Endothelial cell of umbilical vein (primary cell): Measurements from ENCODE around the gene CSNK1D. TPM values are rescaled to one million over a fixed set of nuclear protein-coding genes. Genes with fewer than 3 reads are reported as not detected.

Source experiments
- BruUV-seq: library from RNA; stranded (reverse); fragments of 400-500 nt; replicated peaks from 2 replicates; lab custom pipeline; 2021; lab: Mats Ljungman, UMichigan
- CTCF ChIA-PET: fragments of 300-600, 350-600 bp; sonication (Branson Sonifier 250); formaldehyde crosslinking; loops from one replicate; lab custom pipeline; 2021; ENCODE audit warnings: antibody characterized with exemption, inconsistent platforms; lab: Charles Lee
- POLR2A ChIA-PET: fragments of 300-600, 350-600 bp; sonication (Branson Sonifier 250); formaldehyde crosslinking; loops from one replicate; lab custom pipeline; 2021; ENCODE audit warnings: antibody characterized with exemption, inconsistent platforms; lab: Charles Lee
- DNase-seq: peaks from one replicate; pipeline ENCODE4 v3.0.0-alpha.2; 2011; ENCODE audit warnings: low read depth, low spot score
- FAIRE-seq: peaks from 2 replicates; lab custom pipeline; 2011; peaks lifted over from hg19 to GRCh38; lab: Jason Lieb, UNC
- H2AFZ ChIP-seq: 2 replicates; pipeline ENCODE4 v1.6.0; 2012; ENCODE audit warnings: low read depth, low read length, control low read depth, inconsistent platforms
- H3K27ac ChIP-seq: 2 replicates; pipeline ENCODE4 v1.5.1; 2011; ENCODE audit warnings: low read depth, mild to moderate bottlenecking, control low read depth, low read length, moderate library complexity; ENCODE audit not compliant: insufficient read depth
- H3K27me3 ChIP-seq, 2 experiments: 2 replicates each; pipeline versions ENCODE4 v1.6.0 to v1.6.1; 2011; ENCODE audit warnings: low read length in 2 of 2, mixed read lengths in 1 of 2; ENCODE audit not compliant: control insufficient read depth in 2 of 2, insufficient read depth in 2 of 2
- H3K36me3 ChIP-seq, 2 experiments: 2 replicates in 1 of 2; 3 replicates in 1 of 2; pipeline ENCODE4 v1.5.1; 2011; ENCODE audit warnings: low read length in 2 of 2, mild to moderate bottlenecking in 1 of 2, moderate library complexity in 1 of 2; ENCODE audit not compliant: control insufficient read depth in 2 of 2, insufficient read depth in 2 of 2; ENCODE audit errors: extremely low read depth in 1 of 2
- H3K4me1 ChIP-seq: 3 replicates; pipeline ENCODE4 v1.5.1; 2011; ENCODE audit warnings: mild to moderate bottlenecking, low read length; ENCODE audit not compliant: control insufficient read depth, insufficient read depth; ENCODE audit errors: extremely low read depth
- H3K4me2 ChIP-seq: 2 replicates; pipeline ENCODE4 v1.6.1; 2011; ENCODE audit warnings: low read length, control low read depth, mixed read lengths; ENCODE audit not compliant: insufficient read depth
- H3K4me3 ChIP-seq, 3 experiments: fragments of 200-600 bp in 1 of 3; sonication (generic), shearing (Covaris generic) in 1 of 3; replicated peaks in 1 of 3; 2 replicates each; pipeline ENCODE4 v1.5.1; 2011 to 2016; ENCODE audit warnings: control low read depth in 3 of 3, low read length in 3 of 3, mild to moderate bottlenecking in 2 of 3, inconsistent platforms in 1 of 3, low read depth in 1 of 3, moderate library complexity in 1 of 3; ENCODE audit not compliant: insufficient read depth in 1 of 3
- H3K79me2 ChIP-seq: 2 replicates; pipeline ENCODE4 v1.6.0; 2012; ENCODE audit warnings: low read length, inconsistent platforms; ENCODE audit not compliant: control insufficient read depth, insufficient read depth
- H3K9ac ChIP-seq: replicated peaks from 2 replicates; pipeline ENCODE3; 2011; ENCODE audit warnings: low read length, control low read depth; ENCODE audit not compliant: insufficient read depth; ENCODE audit errors: extremely low read depth
- H3K9me1 ChIP-seq: replicated peaks from 3 replicates; pipeline ENCODE4 v1.6.0; 2011; ENCODE audit warnings: mild to moderate bottlenecking, low read length; ENCODE audit not compliant: control insufficient read depth, insufficient read depth; ENCODE audit errors: extremely low read depth
- H3K9me3 ChIP-seq: replicated peaks from 2 replicates; pipeline ENCODE4 v1.5.1; 2012; ENCODE audit warnings: low read length, inconsistent platforms; ENCODE audit not compliant: control insufficient read depth, insufficient read depth
- H4K20me1 ChIP-seq: replicated peaks from 2 replicates; pipeline ENCODE3; 2011; ENCODE audit warnings: mild to moderate bottlenecking, low read length; ENCODE audit not compliant: control insufficient read depth, insufficient read depth; ENCODE audit errors: extremely low read depth
- EZH2 ChIP-seq: IDR thresholded peaks from 2 replicates; pipeline ENCODE4 v1.6.1; 2012; ENCODE audit warnings: borderline replicate concordance, low read depth, mild to moderate bottlenecking, moderate library complexity, low read length, inconsistent platforms; ENCODE audit not compliant: severe bottlenecking
- FOS ChIP-seq: IDR thresholded peaks from 2 replicates; pipeline ENCODE4 v1.6.1; 2011; ENCODE audit warnings: mild to moderate bottlenecking, low read length, moderate library complexity, borderline replicate concordance; ENCODE audit not compliant: insufficient read depth
- GATA2 ChIP-seq: IDR thresholded peaks from 2 replicates; pipeline ENCODE4 v1.7.0; 2011; ENCODE audit warnings: low read depth, mild to moderate bottlenecking, moderate library complexity, mixed read lengths, low read length; ENCODE audit not compliant: insufficient read length, insufficient read depth
- JUN ChIP-seq: IDR thresholded peaks from 2 replicates; pipeline ENCODE4 v1.6.1; 2011; ENCODE audit warnings: borderline replicate concordance, low read depth; ENCODE audit not compliant: insufficient read length, insufficient read depth
- MAX ChIP-seq: IDR thresholded peaks from 2 replicates; pipeline ENCODE4 v1.6.1; 2011; ENCODE audit not compliant: insufficient read depth, insufficient read length
- MYC ChIP-seq: IDR thresholded peaks from one replicate; pipeline ENCODE4 v1.6.1; 2011; ENCODE audit warnings: mild to moderate bottlenecking, low read depth, low read length
- POLR2A ChIP-seq: IDR thresholded peaks from 2 replicates; pipeline ENCODE4 v1.6.1; 2012; ENCODE audit warnings: low read depth, mild to moderate bottlenecking, control low read depth, low read length
- POLR2AphosphoS5 ChIP-seq: IDR thresholded peaks from 2 replicates; pipeline ENCODE4 v1.6.1; 2012; ENCODE audit warnings: low read depth, mild to moderate bottlenecking, control low read depth, low read length, moderate library complexity; ENCODE audit not compliant: insufficient read depth
- dilution Hi-C: fragments of 300-500 bp; cut with MboI; formaldehyde crosslinking; loops from one replicate; pipeline ENCODE4 v1.15.0; 2019; ENCODE audit warnings: low sequenced_read_pairs; ENCODE audit not compliant: extremely low pct_ligation_motif_present
- intact Hi-C: fragments of 100-400 bp; cut with micrococcal nuclease; formaldehyde crosslinking; loops from one replicate; pipeline ENCODE4 v1.10.0; 2022
- polyA plus RNA-seq, 4 experiments: library from polyadenylated mRNA; depleted of rRNA in 3 of 4; stranded (reverse) in 3 of 4; unstranded in 1 of 4; fragments of >200 nt; gene quantifications; 2 replicates each; pipeline versions ENCODE4 v1.2.1 to v1.2.3, GENCODE V29; 2011 to 2012; ENCODE audit warnings: missing spikeins in 1 of 4
- total RNA-seq: library from RNA; stranded (reverse); gene quantifications from 2 replicates; pipeline ENCODE4 v1.2.3, GENCODE V29; 2021
- TF ChIP-seq, protein P1 (sequence below), 2 donors: IDR thresholded peaks; 1 replicate in 1 of 2; 2 replicates in 1 of 2; pipeline ENCODE4 v1.5.1; 2011; ENCODE audit warnings: low read length in 2 of 2, mild to moderate bottlenecking in 2 of 2, moderate library complexity in 2 of 2, control low read depth in 1 of 2, inconsistent platforms in 1 of 2, low read depth in 1 of 2; ENCODE audit not compliant: insufficient read depth in 1 of 2; ENCODE audit errors: extremely low read depth in 1 of 2

Gene CSNK1D
- total and polyA plus RNA-seq, 2 donors (not counting 3 experiments of a cell fraction or from before 2014, with no cell fraction given): 127 to 155 TPM

DNA sequence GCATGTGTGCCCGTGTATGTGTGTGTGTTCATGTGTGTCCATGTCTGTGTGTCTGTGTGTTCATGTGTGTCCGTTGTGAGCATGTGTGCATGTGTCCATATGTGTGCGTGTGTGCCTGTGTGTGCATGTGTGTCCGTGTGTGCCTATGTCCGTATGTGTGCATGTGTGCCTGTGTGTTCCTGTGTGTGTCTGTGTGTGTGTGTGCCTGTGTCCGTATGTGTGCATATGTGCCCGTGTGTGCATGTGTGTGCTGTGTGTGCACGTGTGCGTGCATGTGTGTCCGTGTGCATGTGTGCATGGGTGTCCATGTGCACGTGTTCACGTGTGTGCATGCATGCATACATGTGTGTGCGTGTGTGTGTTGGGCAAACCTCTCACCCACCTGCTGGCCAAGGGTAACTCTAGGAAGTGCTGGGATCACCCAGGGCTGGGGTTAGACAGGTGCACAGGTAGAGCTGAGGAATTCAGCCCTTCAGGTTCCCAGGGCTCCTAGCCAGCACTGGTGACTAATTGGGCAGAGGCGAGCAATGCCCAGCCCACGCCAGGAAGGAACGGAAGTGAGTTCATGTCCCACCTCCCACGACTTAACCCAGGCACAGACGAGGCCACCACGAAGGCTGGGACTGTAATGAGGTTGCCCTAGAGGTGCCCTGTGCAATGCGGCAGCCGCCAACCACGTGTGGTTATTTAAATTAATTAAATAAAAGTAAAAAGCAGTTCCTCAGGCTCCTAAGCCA, 8.2 kb upstream of the CSNK1D start:
- ChIA-PET CTCF (no interaction called here), POLR2A (no interaction called here)
- no peaks in the 10 kb centered on the region for H3K9me1 ChIP-seq
- no peaks in the 10 kb centered on the region for H3K9me3 ChIP-seq
- no peaks in the 10 kb centered on the region for H3K27me3 ChIP-seq
- no peak overlapping the region for H3K4me2 ChIP-seq
- FAIRE-seq (peak; percentile 90), DNase-seq (peak; percentile 29)
- H3K79me2 ChIP-seq: no peaks in the 10 kb centered on the region
- peaks cover 8% of the 10 kb centered on the region for H3K4me1 ChIP-seq
- TF ChIP-seq GATA2: no peak
- TF ChIP-seq, protein P1, sequence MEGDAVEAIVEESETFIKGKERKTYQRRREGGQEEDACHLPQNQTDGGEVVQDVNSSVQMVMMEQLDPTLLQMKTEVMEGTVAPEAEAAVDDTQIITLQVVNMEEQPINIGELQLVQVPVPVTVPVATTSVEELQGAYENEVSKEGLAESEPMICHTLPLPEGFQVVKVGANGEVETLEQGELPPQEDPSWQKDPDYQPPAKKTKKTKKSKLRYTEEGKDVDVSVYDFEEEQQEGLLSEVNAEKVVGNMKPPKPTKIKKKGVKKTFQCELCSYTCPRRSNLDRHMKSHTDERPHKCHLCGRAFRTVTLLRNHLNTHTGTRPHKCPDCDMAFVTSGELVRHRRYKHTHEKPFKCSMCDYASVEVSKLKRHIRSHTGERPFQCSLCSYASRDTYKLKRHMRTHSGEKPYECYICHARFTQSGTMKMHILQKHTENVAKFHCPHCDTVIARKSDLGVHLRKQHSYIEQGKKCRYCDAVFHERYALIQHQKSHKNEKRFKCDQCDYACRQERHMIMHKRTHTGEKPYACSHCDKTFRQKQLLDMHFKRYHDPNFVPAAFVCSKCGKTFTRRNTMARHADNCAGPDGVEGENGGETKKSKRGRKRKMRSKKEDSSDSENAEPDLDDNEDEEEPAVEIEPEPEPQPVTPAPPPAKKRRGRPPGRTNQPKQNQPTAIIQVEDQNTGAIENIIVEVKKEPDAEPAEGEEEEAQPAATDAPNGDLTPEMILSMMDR (IDR thresholded peaks at IDR 0.05; ENCODE audit: extremely low read depth in 1 of 2, insufficient read depth in 1 of 2, low read depth in 1 of 2, low read length in 2 of 2): no peak
- TF ChIP-seq EZH2: no peak
- TF ChIP-seq JUN: no peak
- TF ChIP-seq MYC: no peak
- TF ChIP-seq POLR2A: no peak
- TF ChIP-seq POLR2AphosphoS5: no peak
- no peak for TF ChIP-seq FOS
- TF ChIP-seq MAX: no peak
- intact Hi-C loops (no loop called here), dilution Hi-C loops (no loop called here)
- H3K27ac ChIP-seq: no peak overlapping the region
- no peaks in the 10 kb centered on the region for H3K36me3 ChIP-seq
- BruUV-seq: no TSS peak
- H2AFZ ChIP-seq: no peak overlapping the region
- H3K9ac ChIP-seq: no peak overlapping the region
- no peak overlapping the region for H3K4me3 ChIP-seq
- H4K20me1 ChIP-seq: no peaks in the 10 kb centered on the region
